GM21390 (cell line): ENCODE measurements around the gene FGFR1OP2.
"Not testable (repeated sequence)": the region's sequence is repeated elsewhere in the genome, so short reads cannot be mapped to it uniquely, and the experiment has no call there.

Source experiments
- ATAC-seq: cut with Tn5 transposase; IDR thresholded peaks from one replicate; pipeline ENCODE4 v1.9.1; 2021; ENCODE audit not compliant: unreplicated experiment

The FGFR1OP2 gene

DNA sequence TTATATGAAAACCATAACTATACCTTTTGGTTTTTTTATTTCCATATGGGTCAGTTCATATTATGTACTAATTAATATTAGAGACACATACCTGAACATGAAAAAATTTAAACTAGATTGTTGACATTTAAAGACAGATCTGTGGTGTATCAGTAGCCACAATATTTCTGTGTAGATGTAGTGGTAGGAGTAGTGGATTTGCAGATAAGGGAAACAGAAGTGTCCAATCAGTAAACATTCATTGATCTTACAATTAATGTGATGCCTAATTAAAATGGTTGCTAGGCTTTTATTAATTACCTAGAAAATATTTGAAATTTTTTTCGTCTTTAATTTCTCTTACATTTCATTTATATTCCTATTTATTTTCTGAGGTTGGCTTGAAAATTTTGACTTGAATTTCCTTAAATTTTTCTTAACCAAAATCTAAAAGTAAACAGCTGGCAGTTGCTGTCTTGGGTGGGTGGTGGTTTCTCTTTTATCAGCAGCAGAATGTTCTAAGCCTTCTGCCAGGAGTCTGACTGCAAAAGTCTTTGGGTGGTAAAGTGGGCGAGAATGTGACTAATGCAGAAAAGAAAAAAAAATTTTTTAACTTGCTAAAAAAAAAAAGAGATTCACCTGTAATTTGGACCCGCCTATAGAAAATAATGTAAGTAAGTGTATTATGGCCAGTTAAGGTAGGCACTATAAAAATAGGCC lies 2.4 kb downstream of the FGFR1OP2 start:
- no peak for ATAC-seq

DNA sequence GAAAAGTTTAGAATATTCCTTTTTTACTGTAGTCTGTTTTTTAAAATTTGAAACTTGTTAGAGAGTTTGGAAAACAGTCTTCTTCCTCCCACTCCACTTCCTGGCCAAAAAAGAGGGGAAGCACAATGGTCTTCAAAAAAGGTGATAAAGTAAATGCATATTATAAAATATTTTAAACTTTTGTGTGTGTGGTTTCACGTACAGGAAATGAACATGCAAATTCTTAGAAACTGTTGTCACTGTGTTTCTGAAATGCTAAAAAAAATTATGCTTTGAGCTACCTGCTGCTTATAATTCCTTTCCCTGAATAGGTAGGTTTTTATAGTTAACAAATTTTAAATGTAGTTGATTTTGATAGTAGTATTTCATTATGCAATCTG lies 2.9 kb downstream of the FGFR1OP2 start:
- ATAC-seq = no peak

GRCh38 chr12:26948309-26948708 lies 10.0 kb downstream of the FGFR1OP2 start:
- no peak for ATAC-seq

DNA sequence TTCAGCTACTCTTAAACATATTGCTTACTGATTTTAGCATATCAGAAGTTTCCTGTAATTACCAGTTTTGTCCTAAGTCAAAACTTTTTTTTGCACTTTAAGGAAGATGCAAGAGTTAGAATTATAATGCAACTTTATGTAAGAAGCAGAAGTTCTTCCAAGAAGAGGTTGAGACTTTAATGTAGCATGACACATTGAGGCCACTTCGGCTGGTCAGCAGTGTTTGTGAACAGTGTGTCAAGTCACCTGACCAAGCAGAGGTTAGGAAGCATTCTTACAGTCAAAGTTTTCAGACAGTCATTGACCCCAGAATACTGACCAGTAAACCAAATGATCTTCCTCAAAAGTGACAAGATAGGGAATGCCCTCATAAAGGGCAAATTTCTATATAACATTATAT lies 15.2 kb downstream of the FGFR1OP2 start:
- no peak for ATAC-seq

DNA sequence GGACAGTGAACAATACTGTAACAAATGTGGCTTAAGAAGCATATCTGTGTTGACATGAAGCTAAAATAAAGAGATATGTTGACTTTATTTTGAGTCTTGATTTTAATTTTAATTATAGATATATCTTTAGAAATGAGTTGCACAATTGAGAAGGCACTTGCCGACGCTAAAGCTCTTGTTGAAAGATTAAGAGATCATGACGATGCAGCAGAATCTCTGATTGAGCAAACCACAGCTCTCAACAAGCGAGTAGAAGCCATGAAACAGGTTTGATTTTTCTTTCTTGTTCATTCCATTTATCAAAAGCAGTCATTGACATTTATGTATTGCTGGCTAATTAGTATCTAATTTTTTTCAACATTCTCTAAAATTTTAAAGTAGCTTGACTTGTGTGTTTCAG lies 15.8 kb downstream of the FGFR1OP2 start:
- no peak for ATAC-seq

DNA sequence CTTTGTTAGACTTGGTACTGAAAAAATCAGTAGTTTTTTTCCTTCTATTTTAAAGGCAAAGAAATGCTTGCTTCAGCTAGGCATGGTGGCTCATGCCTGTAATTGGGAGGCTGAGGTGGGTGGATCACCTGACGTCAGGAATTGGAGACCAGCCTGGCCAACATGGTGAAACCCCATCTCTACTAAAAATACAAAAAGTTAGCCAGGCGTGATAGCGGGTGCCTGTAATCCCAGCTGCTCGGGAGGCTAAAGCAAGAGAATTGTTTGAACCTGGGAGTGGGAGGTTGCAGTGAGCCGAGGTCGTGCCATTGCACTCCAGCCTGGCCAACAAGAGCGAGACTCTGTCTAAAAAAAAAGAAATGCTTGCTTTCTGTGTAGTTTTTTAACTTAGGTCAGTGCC lies 23.1 kb downstream of the FGFR1OP2 start:
- not testable (repeated sequence) for ATAC-seq

DNA sequence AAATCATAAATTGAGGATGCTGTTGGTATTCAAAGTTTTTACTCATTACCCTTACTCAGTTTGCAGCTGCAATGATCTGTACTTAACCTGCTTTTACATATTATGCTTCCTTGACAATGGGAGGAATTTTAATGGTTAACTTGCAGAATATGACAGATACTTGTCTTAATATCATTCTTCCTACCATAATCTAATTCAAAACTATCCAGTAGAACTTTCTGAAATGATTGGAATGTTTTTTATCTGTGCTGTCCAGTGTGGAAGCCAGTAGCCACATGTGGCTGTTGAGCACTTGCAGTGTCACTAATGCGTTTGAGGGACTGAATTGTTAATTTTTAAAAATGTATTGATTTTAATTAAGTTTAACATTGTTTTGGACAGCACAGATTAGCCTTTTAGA lies 23.5 kb downstream of the FGFR1OP2 start:
- no peak for ATAC-seq

- no peak for ATAC-seq
Measured at GRCh38 chr12:26963413-26963812, 25.1 kb downstream of the FGFR1OP2 start.

- ATAC-seq = no peak
Measured at GRCh38 chr12:26966842-26967241, 28.6 kb downstream of the FGFR1OP2 start.

DNA sequence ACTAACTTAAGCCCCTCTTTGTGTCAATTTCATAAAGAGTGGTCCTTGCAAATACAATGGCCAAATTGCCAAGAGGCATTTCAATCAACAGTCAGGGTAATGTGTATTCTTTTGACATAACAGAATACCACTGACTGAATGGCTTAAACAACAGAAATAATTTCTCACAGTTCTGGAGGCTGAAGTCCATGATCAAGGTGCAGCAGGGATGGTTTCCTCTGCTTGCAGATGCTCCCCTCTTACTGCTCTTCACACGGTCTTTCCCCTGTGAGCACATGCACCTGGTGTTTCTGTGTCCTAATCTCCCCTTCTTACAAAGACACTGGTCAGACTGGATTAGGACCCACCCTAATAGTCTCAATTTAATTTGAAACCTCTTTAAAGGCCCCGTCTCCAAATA lies 31.9 kb downstream of the FGFR1OP2 start:
- ATAC-seq = no peak

DNA sequence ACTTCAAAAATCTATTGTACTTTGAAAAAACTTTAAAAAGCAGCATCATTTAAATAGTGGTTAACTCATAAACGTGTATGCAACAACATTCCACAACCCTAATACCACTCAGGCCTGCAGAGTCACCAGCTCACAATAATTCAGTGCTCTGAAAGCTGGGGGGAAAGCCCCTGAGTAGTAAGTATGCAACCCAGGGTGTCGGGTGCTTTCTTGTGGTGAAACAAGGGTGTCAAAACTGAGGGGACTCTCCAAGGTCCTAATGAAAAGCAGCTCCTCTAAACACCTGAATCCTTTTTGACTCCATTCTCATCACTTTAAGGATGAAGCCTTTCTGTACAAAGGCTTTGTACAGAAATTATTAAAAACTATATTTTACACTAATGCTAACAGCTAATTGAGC lies 33.7 kb downstream of the FGFR1OP2 start:
- ATAC-seq = peak; percentile 96

- ATAC-seq = no peak
Measured at GRCh38 chr12:26976687-26977086, 38.4 kb downstream of the FGFR1OP2 start.

GRCh38 chr12:26978801-26979200 lies 40.5 kb downstream of the FGFR1OP2 start:
- no peak for ATAC-seq

DNA sequence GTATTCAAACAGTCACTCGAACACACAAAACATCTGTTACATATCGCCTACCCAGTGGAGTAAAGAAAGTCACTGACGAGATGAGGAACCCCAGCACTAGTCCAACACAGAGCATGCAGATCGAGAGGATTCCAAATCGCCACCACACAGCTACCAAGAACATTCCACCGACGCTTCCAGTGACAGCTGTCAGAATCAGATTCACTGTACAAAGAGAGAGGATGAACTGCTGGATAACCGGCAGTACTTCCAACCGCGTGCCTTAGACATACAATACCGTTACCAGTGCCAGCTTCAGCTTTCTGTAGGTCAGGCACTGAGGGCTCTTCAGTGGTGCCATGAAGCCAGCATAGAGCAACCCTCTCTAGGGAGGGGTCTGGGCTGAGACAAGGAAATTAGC lies 41.5 kb downstream of the FGFR1OP2 start:
- ATAC-seq = no peak

- ATAC-seq = no peak
Measured at GRCh38 chr12:26982866-26983265, 44.6 kb downstream of the FGFR1OP2 start.

- no peak for ATAC-seq
Measured at GRCh38 chr12:26987634-26988424, 49.6 kb downstream of the FGFR1OP2 start.

- ATAC-seq = no peak
Measured at GRCh38 chr12:26988703-26989102, 50.4 kb downstream of the FGFR1OP2 start.

DNA sequence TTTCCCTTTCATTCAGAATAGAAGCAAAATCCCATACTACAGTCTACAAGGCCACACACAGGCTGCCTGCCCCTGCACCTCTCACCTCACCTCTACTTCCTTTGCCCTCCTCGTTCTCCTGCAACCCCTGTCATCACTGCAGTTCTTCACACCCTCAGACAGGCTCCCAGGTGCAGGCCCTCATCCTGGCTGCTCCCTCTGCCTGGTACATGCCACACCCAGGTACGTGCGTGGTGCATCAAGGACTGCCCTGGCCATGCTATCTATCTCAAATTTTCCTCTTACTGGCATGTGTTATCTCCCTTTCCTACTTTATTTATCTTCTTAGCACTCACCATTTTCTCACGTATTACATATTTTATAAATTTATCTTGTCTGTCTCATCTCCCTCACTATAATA lies 51.6 kb downstream of the FGFR1OP2 start:
- ATAC-seq = no peak

DNA sequence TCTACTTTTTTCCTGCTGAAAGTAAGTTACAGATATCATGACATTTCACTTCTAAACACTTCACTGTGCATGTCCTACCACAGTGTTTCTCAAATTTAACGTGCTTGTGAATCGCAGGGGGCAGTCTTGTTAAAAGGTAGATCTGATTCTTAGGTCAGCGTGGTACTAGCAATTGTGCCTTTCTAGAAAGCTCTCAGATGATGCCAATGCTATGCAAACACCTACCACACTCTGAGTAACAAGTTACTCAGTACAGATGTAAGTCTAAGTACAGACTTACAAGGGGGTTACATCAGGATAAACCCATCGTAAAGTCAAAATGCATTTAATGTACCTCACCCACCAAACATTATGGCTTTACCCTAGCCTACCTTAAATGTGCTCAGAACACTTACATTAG lies 53.6 kb downstream of the FGFR1OP2 start:
- ATAC-seq = no peak

DNA sequence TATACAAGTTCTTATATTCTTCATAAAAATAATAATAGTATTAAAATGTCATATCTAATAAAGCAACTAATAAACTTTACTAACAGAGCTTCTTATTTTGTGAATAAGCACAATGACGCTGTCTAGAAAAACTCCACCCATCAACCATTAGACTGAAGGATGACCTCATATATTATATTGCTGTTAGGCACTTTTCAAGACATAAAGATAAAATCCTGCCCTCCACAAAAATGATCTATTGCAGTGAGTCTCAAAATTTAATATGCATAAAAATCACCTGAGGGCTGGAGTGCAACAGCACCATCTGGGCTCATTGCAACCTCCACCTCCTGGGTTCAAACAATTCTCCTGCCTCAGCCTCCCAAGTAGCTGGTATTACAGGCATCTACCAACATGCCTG lies 55.8 kb downstream of the FGFR1OP2 start:
- ATAC-seq = no peak

DNA sequence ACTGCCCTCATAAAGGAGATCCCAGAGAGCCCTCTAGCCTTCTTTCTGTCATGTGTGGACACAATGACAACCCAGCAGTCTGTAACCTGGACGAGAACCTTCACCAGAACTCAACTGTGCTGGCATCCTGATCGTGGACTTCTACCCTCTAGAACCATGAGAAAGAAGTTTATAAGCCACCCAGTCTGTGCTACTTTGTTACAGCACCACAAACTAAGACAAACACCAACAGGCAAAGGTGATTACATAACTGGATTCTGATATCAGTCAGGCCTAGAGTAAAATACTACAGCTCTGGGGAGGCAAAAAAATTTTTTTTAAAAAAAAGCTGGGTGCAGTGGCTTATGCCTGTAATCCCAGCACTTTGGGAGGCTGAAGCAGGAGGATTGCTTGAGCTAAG lies 57.4 kb downstream of the FGFR1OP2 start:
- no peak for ATAC-seq

GRCh38 chr12:26997003-26997402 lies 58.7 kb downstream of the FGFR1OP2 start:
- ATAC-seq = no peak

DNA sequence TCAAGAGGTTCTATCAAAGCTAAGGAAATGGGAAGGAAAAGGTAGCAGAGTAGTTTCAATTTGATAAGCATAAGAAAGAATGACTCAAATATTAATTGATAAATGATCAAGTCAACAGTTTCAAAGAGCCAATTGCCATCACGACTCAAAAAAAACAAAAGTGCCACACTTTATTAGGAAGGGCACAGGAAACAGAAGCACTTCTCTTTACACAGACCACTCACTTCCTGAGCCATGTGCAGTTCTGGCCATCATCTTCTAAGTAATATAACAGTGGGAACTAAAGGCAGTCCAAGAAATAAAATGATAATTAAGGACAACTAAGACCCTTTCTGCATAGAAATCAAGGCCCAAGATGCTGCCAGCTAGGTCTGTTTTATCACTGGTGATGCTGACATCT lies 62.7 kb downstream of the FGFR1OP2 start:
- no peak for ATAC-seq
